HG03045 (cell line): Measurements from ENCODE around the gene ADAM19.
"Not testable (repeated sequence)": the region's sequence is repeated elsewhere in the genome, so short reads cannot be mapped to it uniquely, and the experiment has no call there.

Experiments
- ATAC-seq: cut with Tn5 transposase; IDR thresholded peaks from one replicate; pipeline ENCODE4 v1.9.1; 2021; ENCODE audit warnings: mild to moderate bottlenecking, moderate library complexity; ENCODE audit not compliant: unreplicated experiment

ADAM19 gene

DNA sequence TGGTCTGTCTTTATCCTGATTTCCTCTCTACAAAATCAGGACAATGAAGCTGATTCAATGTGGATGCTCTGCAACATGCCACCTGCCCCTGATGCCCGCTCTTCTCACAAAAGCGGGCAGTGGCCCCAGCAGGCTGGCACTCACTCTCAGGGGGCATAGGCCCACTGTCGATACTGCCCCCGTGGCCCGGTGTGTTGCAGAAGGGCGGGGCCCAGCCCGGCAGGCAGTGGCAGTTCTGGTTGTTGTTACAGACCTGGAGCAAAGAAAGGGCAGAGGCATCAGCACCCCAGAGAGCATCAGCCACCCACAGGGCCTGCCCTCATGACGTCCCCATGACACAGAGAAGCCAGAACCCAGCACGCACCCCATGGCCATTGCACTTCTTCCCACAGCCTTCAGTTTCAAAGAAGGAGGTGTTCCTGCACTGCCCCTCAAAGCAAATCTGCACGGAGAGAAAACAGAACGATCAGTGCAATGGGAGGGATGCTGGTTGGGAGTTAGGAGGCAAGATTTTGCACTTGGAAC lies 84.0 kb downstream of the ADAM19 start:
- ATAC-seq, result no peak

- no peak for ATAC-seq
Measured at GRCh38 chr5:157487358-157487757, 88.2 kb downstream of the ADAM19 start.

- ATAC-seq, result peak; percentile 50
Measured at GRCh38 chr5:157486861-157487260, 88.7 kb downstream of the ADAM19 start.

GRCh38 chr5:157486221-157486681 lies 89.3 kb downstream of the ADAM19 start:
- ATAC-seq, result peak; percentile 49

DNA sequence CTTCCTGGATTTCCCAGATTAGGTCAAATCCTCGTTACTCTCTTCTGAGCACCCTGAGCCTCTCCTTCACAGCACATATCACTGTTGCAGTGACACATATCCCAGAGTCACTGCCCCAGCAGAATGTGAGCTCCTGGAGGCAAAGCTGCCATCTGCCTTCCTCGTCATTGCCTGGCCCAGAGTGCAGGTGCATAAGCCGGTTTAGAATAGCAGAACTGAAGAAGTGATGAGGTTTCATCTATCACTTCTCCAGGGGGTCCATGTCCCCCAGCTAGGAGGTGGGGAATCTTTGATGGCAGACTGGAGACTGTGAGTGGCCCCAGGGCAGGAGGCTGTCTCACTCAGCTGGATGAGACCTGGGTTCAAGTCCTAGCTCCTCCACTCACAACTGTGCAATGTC lies 89.8 kb downstream of the ADAM19 start:
- peak; percentile 25 for ATAC-seq

- no peak for ATAC-seq
Measured at GRCh38 chr5:157485340-157485739, 90.2 kb downstream of the ADAM19 start.

DNA sequence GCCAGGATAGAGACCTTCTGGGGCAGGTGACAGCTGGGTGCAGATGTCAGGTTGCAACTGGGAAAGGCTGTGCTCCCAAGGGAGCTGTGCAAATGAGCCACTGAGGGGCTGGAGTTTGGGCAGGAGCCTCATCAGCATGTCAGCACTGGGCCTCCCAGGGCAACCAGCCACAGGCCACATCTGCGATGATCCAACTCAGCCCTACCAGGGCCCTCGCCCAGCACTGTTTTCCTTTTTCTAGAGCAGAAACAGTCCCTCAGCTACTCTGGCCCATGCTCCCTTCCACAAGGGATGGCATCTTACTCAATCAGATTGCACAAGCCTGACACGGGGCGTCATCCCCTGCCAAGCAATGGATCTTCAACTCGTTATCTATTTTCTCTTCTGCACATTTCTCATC lies 90.8 kb downstream of the ADAM19 start:
- ATAC-seq, result no peak

- not testable (repeated sequence) for ATAC-seq
Measured at GRCh38 chr5:157482702-157483101, 92.9 kb downstream of the ADAM19 start.

DNA sequence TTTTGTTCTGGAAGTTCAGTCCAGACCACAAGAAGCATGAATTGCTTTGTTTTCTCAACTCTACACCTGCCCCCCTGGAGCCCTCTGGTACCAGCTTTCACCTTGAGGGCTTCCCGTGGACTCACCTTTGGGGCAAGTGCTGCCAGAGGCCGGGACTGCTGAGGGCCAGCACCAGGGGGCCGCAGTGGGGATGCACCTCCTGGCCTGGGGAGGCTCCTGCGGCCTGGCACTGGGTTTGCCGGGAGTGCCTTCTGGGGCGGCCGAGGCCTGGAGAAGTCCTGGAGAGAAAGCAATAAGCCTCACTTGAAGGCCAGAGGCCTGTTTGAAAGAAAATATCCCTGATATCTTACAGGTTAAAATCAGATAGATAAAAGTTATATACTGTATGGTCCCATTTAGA lies 93.9 kb downstream of the ADAM19 start:
- ATAC-seq, result no peak

DNA sequence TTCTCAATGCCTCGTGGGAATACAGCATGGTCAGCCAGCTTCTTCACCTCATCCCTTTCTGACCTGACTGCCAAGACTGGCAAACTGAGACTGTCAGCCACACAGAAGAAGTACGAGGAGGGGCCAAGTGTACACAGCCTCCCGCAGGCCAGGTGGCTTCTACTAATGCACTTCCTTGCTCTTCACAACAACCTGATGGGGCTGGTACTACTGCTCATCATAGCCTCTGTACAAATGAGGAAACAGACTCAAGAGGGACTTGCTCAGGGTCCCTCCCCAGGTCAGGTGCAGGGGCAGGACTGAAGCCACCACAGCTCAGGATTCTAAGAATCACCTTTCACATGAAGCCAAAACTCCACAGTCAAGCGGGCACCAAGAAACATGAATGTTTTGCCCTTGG lies 94.3 kb downstream of the ADAM19 start:
- ATAC-seq, result no peak

GRCh38 chr5:157479612-157480510 lies 95.7 kb downstream of the ADAM19 start:
- ATAC-seq, result no peak

- ATAC-seq, result no peak
Measured at GRCh38 chr5:157479166-157479565, 96.4 kb downstream of the ADAM19 start.

- no peak for ATAC-seq
Measured at GRCh38 chr5:157478726-157479125, 96.8 kb downstream of the ADAM19 start.

- ATAC-seq, result no peak
Measured at GRCh38 chr5:157477814-157478494, 97.6 kb downstream of the ADAM19 start.

- no peak for ATAC-seq
Measured at GRCh38 chr5:157476702-157477408, 98.7 kb downstream of the ADAM19 start.

GRCh38 chr5:157475432-157475831 lies 100.1 kb downstream of the ADAM19 start:
- no peak for ATAC-seq

DNA sequence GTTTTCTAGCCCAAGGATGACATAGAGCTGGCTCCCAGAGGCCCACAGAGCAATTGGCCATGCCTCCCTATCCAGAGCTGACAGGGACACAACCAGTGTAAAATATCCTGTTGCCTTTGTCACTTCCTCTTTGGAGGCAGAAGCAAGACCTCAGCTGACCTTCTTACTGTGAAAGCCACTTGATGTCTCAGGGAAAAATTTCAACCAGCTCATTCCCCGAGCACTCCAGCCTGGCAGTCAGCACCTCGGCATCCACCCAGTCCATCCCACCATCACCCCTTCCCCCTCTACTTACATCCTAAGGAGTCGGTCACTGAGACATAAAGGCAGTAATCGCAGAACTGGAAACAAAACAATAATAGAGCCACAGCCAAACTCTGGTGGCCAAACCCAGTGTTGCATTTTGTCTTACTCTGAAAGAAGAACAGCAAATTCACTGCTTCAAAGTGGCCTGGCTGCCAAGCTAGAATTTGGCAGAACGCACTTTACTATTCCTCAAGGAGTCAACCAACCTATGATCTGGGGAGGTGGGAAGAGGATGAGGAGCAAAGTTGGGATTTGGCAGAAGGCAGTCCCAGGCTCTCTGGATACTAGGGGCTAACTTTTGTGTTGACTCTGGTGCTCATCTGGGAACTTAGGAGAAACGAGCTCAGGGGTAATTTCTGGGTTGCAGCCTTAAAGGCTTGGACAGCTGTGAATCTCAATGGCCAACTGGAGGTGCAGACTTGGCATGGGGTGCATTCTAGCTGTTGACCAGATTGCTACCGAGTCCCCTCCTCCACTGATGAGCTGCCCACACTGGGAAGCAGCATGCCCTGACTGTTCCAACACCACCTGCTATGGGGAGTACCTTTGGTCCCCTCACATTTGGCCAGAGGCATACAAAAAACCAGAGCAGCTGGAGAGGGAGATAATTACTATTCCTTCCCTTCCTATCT lies 101.9 kb downstream of the ADAM19 start:
- ATAC-seq, result no peak

GRCh38 chr5:157471709-157472108 lies 103.9 kb downstream of the ADAM19 start:
- no peak for ATAC-seq

GRCh38 chr5:157470631-157471030 lies 104.9 kb downstream of the ADAM19 start:
- no peak for ATAC-seq

DNA sequence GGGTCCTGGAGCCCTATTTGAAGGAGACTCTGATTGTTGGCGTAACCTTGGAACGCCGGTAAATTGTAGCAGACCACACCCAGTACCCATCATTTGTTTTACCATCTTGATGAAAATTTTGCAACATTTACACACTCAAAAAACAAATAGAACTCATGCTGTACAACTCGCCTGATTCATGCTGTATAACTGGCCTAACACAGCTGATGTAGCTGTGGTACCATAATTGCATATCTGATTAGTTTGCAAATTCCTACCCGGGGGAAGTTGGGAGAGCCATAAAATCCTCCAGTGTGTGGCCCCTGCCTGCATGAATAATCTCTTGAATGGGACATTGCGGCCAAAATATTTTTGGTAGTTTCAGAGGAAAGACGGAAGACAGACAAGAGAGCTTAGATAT lies 105.9 kb downstream of the ADAM19 start:
- no peak for ATAC-seq
